ENCODE results near the gene ADAMTSL3.

- TF ChIP-seq CTCF (IDR thresholded peaks at IDR 0.05): no peak
- TF ChIP-seq ZFX (IDR thresholded peaks at IDR 0.05; ENCODE audit: borderline replicate concordance): no peak
Observed at GRCh38 chr15:83961311-83961710, 307.4 kb downstream of the ADAMTSL3 start.
